GM10266 (cell line): ENCODE measurements around the gene TXNRD2.
"Not testable (repeated sequence)": the region's sequence is repeated elsewhere in the genome, so short reads cannot be mapped to it uniquely, and the experiment has no call there.

Experiments
- DNase-seq: peaks from one replicate; pipeline ENCODE4 v3.0.0; 2012; ENCODE audit errors: extremely low spot score
- CTCF ChIP-seq: IDR thresholded peaks from 2 replicates; pipeline ENCODE4 v1.5.1; 2012; ENCODE audit warnings: mild to moderate bottlenecking, low read depth; ENCODE audit not compliant: control insufficient read depth, insufficient read depth; ENCODE audit errors: missing control alignments

Gene TXNRD2

GRCh38 chr22:19913337-19913936, 28.2 kb downstream of the TXNRD2 start:
- no peak for TF ChIP-seq CTCF
- DNase-seq, result no peak

GRCh38 chr22:19912271-19912999, 29.2 kb downstream of the TXNRD2 start:
- DNase-seq, result no peak
- no peak for TF ChIP-seq CTCF

- no peak for TF ChIP-seq CTCF
- no peak for DNase-seq
Observed at GRCh38 chr22:19911540-19912270, 29.9 kb downstream of the TXNRD2 start.

- no peak for TF ChIP-seq CTCF
- DNase-seq, result no peak
Observed at GRCh38 chr22:19910180-19910744, 31.4 kb downstream of the TXNRD2 start.

GRCh38 chr22:19909350-19910179, 32.1 kb downstream of the TXNRD2 start:
- DNase-seq, result peak; percentile 85
- peak; percentile 91 for TF ChIP-seq CTCF

GRCh38 chr22:19907902-19908301, 33.7 kb downstream of the TXNRD2 start:
- not testable (repeated sequence) for DNase-seq

GRCh38 chr22:19906864-19907263, 34.8 kb downstream of the TXNRD2 start:
- DNase-seq, result not testable (repeated sequence)
